ENCODE data around the gene CAMK1D. TPM values are rescaled to one million over a fixed set of nuclear protein-coding genes. Genes with fewer than 3 reads are reported as not detected.

Gene CAMK1D
- total RNA-seq, 1 donor from 2014 or later: 12.8 TPM

- TF ChIP-seq POLR2A (IDR thresholded peaks at IDR 0.05) (no peak), POLR2AphosphoS5 (IDR thresholded peaks at IDR 0.05; ENCODE audit: insufficient read depth in 1 of 2, low read depth in 1 of 2) (no peak), CTCF (IDR thresholded peaks at IDR 0.05) (no peak)
- Histone ChIP-seq H3K36me3 (no peaks in the 10 kb centered on the region), H3K4me1 (no peaks in the 10 kb centered on the region), H3K9me3 (no peaks in the 10 kb centered on the region), H3K4me3 (no peak overlapping the region), H3K27ac (no peak overlapping the region), H3K27me3 (no peaks in the 10 kb centered on the region)
- no peak for DNase-seq (ENCODE audit: extremely low spot score in 2 of 2)
- intact Hi-C loops (cut with DNase I): loop anchor here (10.0 kb wide), 1 partner anchor 122 kb away; no protein-coding TSS in a partner anchor
These were observed 433.9 kb downstream of the CAMK1D start for GRCh38 chr10:12783293-12783692.

GRCh38 chr10:12784646-12785045 lies 435.3 kb downstream of the CAMK1D start:
- TF ChIP-seq POLR2AphosphoS5 (IDR thresholded peaks at IDR 0.05; ENCODE audit: insufficient read depth in 1 of 2, low read depth in 1 of 2) (no peak), POLR2A (IDR thresholded peaks at IDR 0.05) (no peak), CTCF (IDR thresholded peaks at IDR 0.05) (no peak)
- intact Hi-C loops (cut with DNase I): loop anchor here (10.0 kb wide), 1 partner anchor 120 kb away; no protein-coding TSS in a partner anchor
- Histone ChIP-seq H3K36me3 (no peaks in the 10 kb centered on the region), H3K9me3 (no peaks in the 10 kb centered on the region), H3K27me3 (no peaks in the 10 kb centered on the region), H3K4me3 (no peak overlapping the region), H3K27ac (no peak overlapping the region), H3K4me1 (no peaks in the 10 kb centered on the region)
- no peak for DNase-seq (ENCODE audit: extremely low spot score in 2 of 2)

- Histone ChIP-seq H3K27me3 (no peaks in the 10 kb centered on the region), H3K9me3 (no peaks in the 10 kb centered on the region), H3K36me3 (no peaks in the 10 kb centered on the region), H3K27ac (no peak overlapping the region), H3K4me3 (no peak overlapping the region), H3K4me1 (no peaks in the 10 kb centered on the region)
- no peak for DNase-seq (ENCODE audit: extremely low spot score in 2 of 2)
- intact Hi-C loops (cut with DNase I): loop anchor here (10.0 kb wide), 1 partner anchor 119 kb away; no protein-coding TSS in a partner anchor
- TF ChIP-seq POLR2A (IDR thresholded peaks at IDR 0.05) (no peak), POLR2AphosphoS5 (IDR thresholded peaks at IDR 0.05; ENCODE audit: insufficient read depth in 1 of 2, low read depth in 1 of 2) (no peak), CTCF (IDR thresholded peaks at IDR 0.05) (no peak)
These were observed 436.1 kb downstream of the CAMK1D start for GRCh38 chr10:12785415-12785831.

GRCh38 chr10:12787297-12787696 lies 437.9 kb downstream of the CAMK1D start:
- DNase-seq (ENCODE audit: extremely low spot score in 2 of 2): no peak
- TF ChIP-seq POLR2AphosphoS5 (IDR thresholded peaks at IDR 0.05; ENCODE audit: insufficient read depth in 1 of 2, low read depth in 1 of 2) (no peak), POLR2A (IDR thresholded peaks at IDR 0.05) (no peak), CTCF (IDR thresholded peaks at IDR 0.05) (no peak)
- Histone ChIP-seq H3K27ac (no peak overlapping the region), H3K36me3 (no peaks in the 10 kb centered on the region), H3K27me3 (no peaks in the 10 kb centered on the region), H3K4me3 (no peak overlapping the region), H3K4me1 (no peaks in the 10 kb centered on the region), H3K9me3 (no peaks in the 10 kb centered on the region)
- intact Hi-C loops (cut with DNase I): loop anchor here (10.0 kb wide), 1 partner anchor 118 kb away; no protein-coding TSS in a partner anchor

GRCh38 chr10:12788277-12788676 lies 438.9 kb downstream of the CAMK1D start:
- no peak for DNase-seq (ENCODE audit: extremely low spot score in 2 of 2)
- TF ChIP-seq CTCF (IDR thresholded peaks at IDR 0.05): no peak
- no peak for TF ChIP-seq POLR2AphosphoS5 (IDR thresholded peaks at IDR 0.05; ENCODE audit: insufficient read depth in 1 of 2, low read depth in 1 of 2)
- no peak for TF ChIP-seq POLR2A (IDR thresholded peaks at IDR 0.05)
- H3K4me3 ChIP-seq: no peak overlapping the region
- H3K4me1 ChIP-seq: no peaks in the 10 kb centered on the region
- no peaks in the 10 kb centered on the region for H3K9me3 ChIP-seq
- no peaks in the 10 kb centered on the region for H3K27me3 ChIP-seq
- H3K36me3 ChIP-seq: no peaks in the 10 kb centered on the region
- intact Hi-C loops (cut with DNase I): loop anchor here (10.0 kb wide), 1 partner anchor 117 kb away; no protein-coding TSS in a partner anchor
- no peak overlapping the region for H3K27ac ChIP-seq
